IMR-90 (cell line): ENCODE results near the gene KRT10. TPM values are rescaled to one million over a fixed set of nuclear protein-coding genes. Genes with fewer than 3 reads are reported as not detected.

Source experiments
- ATAC-seq: fragments of 200-7000 bp; cut with Tn5 transposase; 2 replicates; pipeline ENCODE4 v1.9.1; 2020; ENCODE audit warnings: low read depth, mild to moderate bottlenecking, moderate library complexity
- BruUV-seq: library from RNA; stranded (reverse); fragments of 400-500 nt; replicated peaks from 2 replicates; lab custom pipeline; 2021; lab: Mats Ljungman, UMichigan
- CTCF ChIA-PET: fragments of 300-600 bp; formaldehyde crosslinking; extraction: SDS; loops from one replicate; lab custom pipeline; 2021; ENCODE audit warnings: antibody characterized with exemption; lab: Yijun Ruan, JAX
- POLR2A ChIA-PET: fragments of 300-600 bp; sonication (Branson Sonifier 250); formaldehyde crosslinking; loops from one replicate; lab custom pipeline; 2022; ENCODE audit warnings: antibody characterized with exemption; ENCODE audit not compliant: unreplicated experiment; lab: Charles Lee
- DNase-seq: peaks from one replicate; pipeline ENCODE4 v3.0.0; 2013
- H2AFZ ChIP-seq: replicated peaks from 2 replicates; pipeline ENCODE3; 2013; ENCODE audit warnings: low read length, mild to moderate bottlenecking; ENCODE audit not compliant: poor library complexity
- H2AK5ac ChIP-seq: 2 replicates; pipeline ENCODE4 v1.6.1; 2013; ENCODE audit warnings: low read depth, low read length, inconsistent platforms
- H2AK9ac ChIP-seq: replicated peaks from 2 replicates; pipeline ENCODE3; 2013; ENCODE audit warnings: mild to moderate bottlenecking, low read depth, low read length, moderate library complexity; ENCODE audit not compliant: poor library complexity
- H2BK120ac ChIP-seq: 2 replicates; pipeline ENCODE4 v1.6.1; 2013; ENCODE audit warnings: low read depth, low read length, inconsistent platforms
- H2BK15ac ChIP-seq: 3 replicates; pipeline ENCODE4 v1.6.1; 2013; ENCODE audit warnings: low read depth, low read length, inconsistent platforms
- H2BK20ac ChIP-seq: 2 replicates; pipeline ENCODE4 v1.6.1; 2013; ENCODE audit warnings: low read depth, mild to moderate bottlenecking, inconsistent platforms, low read length, moderate library complexity
- H2BK5ac ChIP-seq: 2 replicates; pipeline ENCODE4 v1.6.1; 2013; ENCODE audit warnings: mild to moderate bottlenecking, low read depth, low read length, inconsistent platforms; ENCODE audit not compliant: poor library complexity, severe bottlenecking
- H3K14ac ChIP-seq: replicated peaks from 2 replicates; pipeline ENCODE4 v1.6.1; 2013; ENCODE audit warnings: low read depth, low read length, inconsistent platforms
- H3K18ac ChIP-seq: 2 replicates; pipeline ENCODE4 v1.6.1; 2013; ENCODE audit warnings: low read depth, low read length, control low read depth
- H3K23ac ChIP-seq: 2 replicates; pipeline ENCODE4 v1.6.1; 2013; ENCODE audit warnings: low read depth, low read length, inconsistent platforms
- H3K27ac ChIP-seq: 2 replicates; pipeline ENCODE4 v1.5.1; 2013; ENCODE audit warnings: mild to moderate bottlenecking, control low read depth, low read length; ENCODE audit not compliant: insufficient read depth
- H3K27me3 ChIP-seq: 2 replicates; pipeline ENCODE4 v1.6.1; 2013; ENCODE audit warnings: low read length; ENCODE audit not compliant: control insufficient read depth, insufficient read depth
- H3K36me3 ChIP-seq: 2 replicates; pipeline ENCODE4 v1.6.1; 2013; ENCODE audit warnings: low read length, mixed read lengths; ENCODE audit not compliant: control insufficient read depth, insufficient read depth
- H3K4ac ChIP-seq: 2 replicates; pipeline ENCODE4 v1.6.1; 2013; ENCODE audit warnings: low read depth, low read length, inconsistent platforms
- H3K4me1 ChIP-seq: 2 replicates; pipeline ENCODE4 v1.6.1; 2013; ENCODE audit warnings: low read length, mixed read lengths; ENCODE audit not compliant: control insufficient read depth, insufficient read depth
- H3K4me2 ChIP-seq: 2 replicates; pipeline ENCODE4 v1.6.1; 2013; ENCODE audit warnings: low read depth, mild to moderate bottlenecking, control low read depth, low read length, moderate library complexity
- H3K4me3 ChIP-seq: 2 replicates; pipeline ENCODE4 v1.5.1; 2013; ENCODE audit warnings: low read depth, mild to moderate bottlenecking, control low read depth, low read length, moderate library complexity; ENCODE audit not compliant: insufficient read depth
- H3K56ac ChIP-seq: 2 replicates; pipeline ENCODE4 v1.6.1; 2013; ENCODE audit warnings: low read length, inconsistent platforms; ENCODE audit not compliant: insufficient read depth; ENCODE audit errors: extremely low read depth
- H3K79me1 ChIP-seq, 2 experiments: 2 replicates each; pipeline ENCODE4 v1.6.1; 2013; ENCODE audit warnings: low read length in 2 of 2, inconsistent platforms in 1 of 2, low read depth in 1 of 2
- H3K9ac ChIP-seq: 2 replicates; pipeline ENCODE4 v1.6.1; 2013; ENCODE audit warnings: low read depth, low read length, control low read depth
- H3K9me1 ChIP-seq: 2 replicates; pipeline ENCODE4 v1.6.1; 2013; ENCODE audit warnings: low read length, inconsistent platforms; ENCODE audit not compliant: insufficient read depth
- H3K9me3 ChIP-seq: 2 replicates; pipeline ENCODE4 v1.6.1; 2013; ENCODE audit warnings: low read length; ENCODE audit not compliant: control insufficient read depth, insufficient read depth
- H4K20me1 ChIP-seq: 2 replicates; pipeline ENCODE4 v1.6.1; 2013; ENCODE audit warnings: low read length, inconsistent platforms; ENCODE audit not compliant: insufficient read depth
- H4K5ac ChIP-seq: 2 replicates; pipeline ENCODE4 v1.6.1; 2013; ENCODE audit warnings: mild to moderate bottlenecking, low read depth, low read length, control low read depth
- H4K8ac ChIP-seq, 2 experiments: 2 replicates each; pipeline ENCODE4 v1.6.1; 2013; ENCODE audit warnings: low read depth in 2 of 2, low read length in 2 of 2, control low read depth in 1 of 2, inconsistent platforms in 1 of 2
- H4K91ac ChIP-seq: 2 replicates; pipeline ENCODE4 v1.6.1; 2013; ENCODE audit warnings: low read depth, low read length, inconsistent platforms; ENCODE audit not compliant: insufficient read depth
- USF2 ChIP-seq: fragments of 150-350 bp; IDR thresholded peaks from 2 replicates; pipeline ENCODE4 v1.6.1; 2017; ENCODE audit warnings: mild to moderate bottlenecking, antibody characterized with exemption, low read length, low read depth
- WGBS, 2 experiments: methylation state at CpG; one replicate each; pipeline versions ENCODE4 v1.1.5 to v1.1.7; 2013; ENCODE audit warnings: missing lambda C conversion rate in 2 of 2; ENCODE audit not compliant: insufficient read length in 1 of 2; ENCODE audit errors: extremely low coverage in 2 of 2; 5-methylcytosine and 5-hydroxymethylcytosine counted together
- dilution Hi-C: fragments of 300-500 bp; cut with HindIII; formaldehyde crosslinking; loops from one replicate; pipeline ENCODE4 v1.14.3; 2018; ENCODE audit warnings: low sequenced_read_pairs; ENCODE audit not compliant: unreplicated experiment
- in situ Hi-C: fragments of 300-500 bp; cut with MboI; formaldehyde crosslinking; loops from 3 replicates; pipeline ENCODE4 v1.14.3; 2019; ENCODE audit warnings: low sequenced_read_pairs, inconsistent platforms, mixed read lengths
- intact Hi-C: fragments of 100-400 bp; cut with micrococcal nuclease; formaldehyde crosslinking; loops from 2 replicates; pipeline ENCODE4 v1.10.0; 2022
- polyA plus RNA-seq, 3 experiments: library from polyadenylated mRNA; depleted of rRNA; stranded (reverse); fragments of >200 nt; gene quantifications; 2 replicates each; pipeline ENCODE4 v1.2.3, GENCODE V29; 2012; ENCODE audit warnings: low replicate concordance in 1 of 3
- total RNA-seq: library from RNA; depleted of rRNA; stranded (reverse); fragments of >200 nt; gene quantifications from 2 replicates; pipeline ENCODE4 v1.2.3, GENCODE V29; 2012

The KRT10 gene
- total and polyA plus RNA-seq, 2 of the 4 experiments (the other 2 are of a cell fraction) = 0.18 to 18.3 TPM

DNA sequence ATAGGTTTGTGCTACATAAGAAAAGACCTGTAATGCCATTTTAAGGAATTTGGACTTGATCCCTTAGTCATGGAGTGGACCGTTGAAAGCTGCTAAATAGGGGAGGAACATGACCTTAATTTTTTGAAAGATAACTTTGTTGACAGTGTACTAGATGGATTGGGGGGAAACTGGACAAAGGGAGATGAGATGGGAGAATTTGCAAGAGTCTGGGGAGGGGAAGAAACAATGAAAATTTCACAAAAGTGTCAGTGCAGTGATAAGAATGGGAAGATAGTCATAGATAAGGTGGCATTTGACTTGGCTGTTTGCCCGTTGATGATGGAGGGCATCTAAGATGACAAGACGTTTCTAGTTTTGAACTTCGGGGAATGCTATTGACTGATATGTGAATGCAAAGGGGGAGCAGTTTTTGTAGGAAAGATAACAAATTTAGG, 22.3 kb upstream of the KRT10 start:
- ChIA-PET POLR2A (no interaction called here), CTCF (interaction anchor here (0.6 kb wide), 1 partner anchor 416 kb away, joined by 4 read pairs; no protein-coding TSS in a partner anchor)
- no peak overlapping the region for H2AK5ac ChIP-seq
- H3K4ac ChIP-seq = no peak overlapping the region
- H3K36me3 ChIP-seq = no peaks in the 10 kb centered on the region
- H3K4me3 ChIP-seq = no peak overlapping the region
- ATAC-seq (no peak), DNase-seq (no peak)
- peaks cover under 1% of the 10 kb centered on the region; the same call in 1 of the 2 replicates for H3K4me1 ChIP-seq
- H3K18ac ChIP-seq = no peak overlapping the region
- no peak overlapping the region for H4K91ac ChIP-seq
- 22% methylated on average over 1 of the region's 4 CpGs; no CpG with 5 or more reads in 1 of the 2 experiments for WGBS, 2 experiments
- H2BK15ac ChIP-seq = no peak overlapping the region
- H3K56ac ChIP-seq = no peak overlapping the region
- TF ChIP-seq USF2 = no peak
- H3K27me3 ChIP-seq = no peaks in the 10 kb centered on the region; the same call in 1 of the 2 replicates
- no TSS peak for BruUV-seq
- no peaks in the 10 kb centered on the region for H3K9me3 ChIP-seq
- H3K4me2 ChIP-seq = no peak overlapping the region
- H4K20me1 ChIP-seq = no peaks in the 10 kb centered on the region
- no peak overlapping the region for H4K5ac ChIP-seq
- H3K9me1 ChIP-seq = 0 out of 2 replicates have a peak, but pooled peaks cover 2% of the 10 kb centered on the region
- H2AK9ac ChIP-seq = no peak overlapping the region
- H2BK20ac ChIP-seq = no peak overlapping the region
- no peak overlapping the region for H3K14ac ChIP-seq
- no peak overlapping the region for H2AFZ ChIP-seq
- intact Hi-C loops = no loop called here
- no peak overlapping the region for H3K23ac ChIP-seq
- dilution Hi-C loops = no loop called here
- H4K8ac ChIP-seq = no peak overlapping the region
- H3K9ac ChIP-seq = no peak overlapping the region
- no peak overlapping the region for H2BK120ac ChIP-seq
- H2BK5ac ChIP-seq = no peak overlapping the region
- in situ Hi-C loops = no loop called here
- no peaks in the 10 kb centered on the region for H3K79me1 ChIP-seq
- no peak overlapping the region for H3K27ac ChIP-seq
